GM23248 (cell line): ENCODE data around the gene ALDH16A1. TPM values are rescaled to one million over a fixed set of nuclear protein-coding genes. Genes with fewer than 3 reads are reported as not detected.
A peak's percentile ranks its signal among the peaks of the same experiment; 100 is the strongest.
"Not testable (repeated sequence)": the region's sequence is repeated elsewhere in the genome, so short reads cannot be mapped to it uniquely, and the experiment has no call there.

ENCODE experiments used
- DNase-seq: peaks from one replicate; pipeline ENCODE4 v3.0.0-alpha.2; 2015
- H2AFZ ChIP-seq: fragments of 200-600 bp; sonication (generic); 2 replicates; pipeline ENCODE4 v1.6.1; 2016; ENCODE audit warnings: antibody characterized with exemption
- H3F3A ChIP-seq: fragments of 200-600 bp; sonication (generic); 2 replicates; pipeline ENCODE4 v1.6.1; 2016; ENCODE audit warnings: mild to moderate bottlenecking, antibody characterized with exemption, mixed run types; ENCODE audit not compliant: insufficient read depth
- H3K27ac ChIP-seq: fragments of 200-600 bp; sonication (generic); 2 replicates; pipeline ENCODE4 v1.5.1; 2016; ENCODE audit warnings: mild to moderate bottlenecking
- H3K27me3 ChIP-seq: fragments of 200-600 bp; sonication (generic); replicated peaks from 2 replicates; pipeline ENCODE4 v1.6.1; 2016; ENCODE audit warnings: mild to moderate bottlenecking; ENCODE audit not compliant: insufficient read depth
- H3K36me3 ChIP-seq: fragments of 200-600 bp; sonication (generic); 2 replicates; pipeline ENCODE4 v1.6.1; 2016; ENCODE audit warnings: low read depth, mild to moderate bottlenecking
- H3K4me1 ChIP-seq: fragments of 200-600 bp; sonication (generic); 2 replicates; pipeline ENCODE4 v1.6.1; 2016; ENCODE audit warnings: mild to moderate bottlenecking; ENCODE audit not compliant: insufficient read depth
- H3K4me2 ChIP-seq: fragments of 200-600 bp; sonication (generic); one replicate; pipeline ENCODE4 v1.6.1; 2016; ENCODE audit warnings: mild to moderate bottlenecking; ENCODE audit not compliant: unreplicated experiment
- H3K4me3 ChIP-seq: fragments of 200-600 bp; sonication (generic); 2 replicates; pipeline ENCODE4 v1.5.1; 2016; ENCODE audit warnings: mild to moderate bottlenecking
- H3K79me2 ChIP-seq: fragments of 200-600 bp; sonication (generic); 2 replicates; pipeline ENCODE4 v1.6.1; 2016; ENCODE audit warnings: mild to moderate bottlenecking; ENCODE audit not compliant: insufficient read depth
- H3K9ac ChIP-seq: fragments of 200-600 bp; sonication (generic); 2 replicates; pipeline ENCODE4 v1.6.1; 2016; ENCODE audit warnings: mild to moderate bottlenecking
- H3K9me2 ChIP-seq: fragments of 200-600 bp; sonication (generic); 2 replicates; pipeline ENCODE4 v1.6.1; 2016; ENCODE audit warnings: mixed run types, mild to moderate bottlenecking, moderate library complexity; ENCODE audit not compliant: insufficient read depth
- H3K9me3 ChIP-seq: fragments of 200-600 bp; sonication (generic); one replicate; pipeline ENCODE4 v1.6.1; 2017; ENCODE audit warnings: low read depth
- H4K20me1 ChIP-seq: fragments of 200-600 bp; sonication (generic); 2 replicates; pipeline ENCODE4 v1.6.0; 2016; ENCODE audit not compliant: insufficient read depth
- EZH2 ChIP-seq: fragments of 200-600 bp; sonication (generic); IDR thresholded peaks from 2 replicates; pipeline ENCODE4 v1.6.1; 2018; ENCODE audit warnings: antibody characterized with exemption, mild to moderate bottlenecking; ENCODE audit not compliant: insufficient read depth, poor library complexity, severe bottlenecking
- EZH2phosphoT487 ChIP-seq: fragments of 200-600 bp; sonication (generic); IDR thresholded peaks from 2 replicates; pipeline ENCODE4 v1.6.1; 2018; ENCODE audit warnings: antibody characterized with exemption, moderate library complexity, mild to moderate bottlenecking, low read depth; ENCODE audit not compliant: insufficient read depth
- WGBS, 2 experiments: methylation state at CpG; one replicate each; pipeline ENCODE4 v1.1.6; 2015 to 2017; ENCODE audit warnings: low lambda C conversion rate in 2 of 2, low coverage in 1 of 2; ENCODE audit errors: missing lambda C conversion rate in 2 of 2; 5-methylcytosine and 5-hydroxymethylcytosine counted together
- in situ Hi-C: fragments of 300-500 bp; cut with MboI; formaldehyde crosslinking; loops from 2 replicates; pipeline ENCODE4 v1.15.0; 2020
- polyA plus RNA-seq: library from polyadenylated mRNA; unstranded; fragments of >200 nt; fragmentation: Nextera tagmentation; extraction: Ambion mirVana; gene quantifications from 2 replicates; pipeline ENCODE4 v1.2.1, GENCODE V29; 2016
- total RNA-seq: library from RNA; depleted of rRNA; stranded (reverse); fragments of >200 nt; shearing (Covaris generic); gene quantifications from 2 replicates; pipeline ENCODE4 v1.2.3, GENCODE V29; 2014

ALDH16A1 gene
- total and polyA plus RNA-seq, 2 experiments from 2014 or later = 9.4 to 30.4 TPM

GRCh38 chr19:49453757-49454240 lies 774 bp downstream of the ALDH16A1 start:
- H4K20me1 ChIP-seq = no peaks in the 10 kb centered on the region
- no peaks in the 10 kb centered on the region for H3K9me2 ChIP-seq
- H3F3A ChIP-seq = peaks cover 34% of the 10 kb centered on the region
- H3K36me3 ChIP-seq = no peaks in the 10 kb centered on the region
- H3K9me3 ChIP-seq = no peaks in the 10 kb centered on the region
- H3K4me1 ChIP-seq = peaks cover 28% of the 10 kb centered on the region
- TF ChIP-seq EZH2phosphoT487 (no peak), EZH2 (no peak)
- H3K27ac ChIP-seq = peak overlapping the region; percentile 97
- no peaks in the 10 kb centered on the region for H3K27me3 ChIP-seq
- in situ Hi-C loops = no loop called here
- H3K4me2 ChIP-seq = peak overlapping the region; percentile 97
- WGBS, 2 experiments = 6 to 20% methylated on average over 10 of the region's 10 CpGs
- peak overlapping the region; percentile 67 for H2AFZ ChIP-seq
- peak overlapping the region; percentile 97 for H3K9ac ChIP-seq
- peak overlapping the region; percentile 96 for H3K4me3 ChIP-seq
- H3K79me2 ChIP-seq = peaks cover 33% of the 10 kb centered on the region
- DNase-seq = no peak

DNA sequence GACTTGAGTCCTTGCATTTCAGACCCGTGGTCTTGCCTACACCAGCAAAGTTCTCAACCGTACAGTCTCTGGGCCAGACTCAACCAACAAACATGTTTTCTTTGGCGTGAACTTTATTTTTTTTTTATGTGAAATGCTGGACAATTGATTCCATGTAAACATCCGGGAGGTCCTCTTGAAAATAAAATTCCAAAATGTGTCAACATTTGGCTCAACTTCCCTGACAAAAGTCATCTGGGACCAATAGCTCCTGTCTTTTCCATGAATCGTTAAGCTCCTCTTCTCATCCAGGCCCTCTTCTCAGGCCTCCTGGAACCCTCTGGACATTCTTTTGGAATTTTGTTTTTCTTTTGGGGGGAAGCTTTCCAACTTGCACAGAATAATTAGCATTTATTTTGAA lies 2.7 kb downstream of the ALDH16A1 start:
- H3K4me2 ChIP-seq = no peak overlapping the region

DNA sequence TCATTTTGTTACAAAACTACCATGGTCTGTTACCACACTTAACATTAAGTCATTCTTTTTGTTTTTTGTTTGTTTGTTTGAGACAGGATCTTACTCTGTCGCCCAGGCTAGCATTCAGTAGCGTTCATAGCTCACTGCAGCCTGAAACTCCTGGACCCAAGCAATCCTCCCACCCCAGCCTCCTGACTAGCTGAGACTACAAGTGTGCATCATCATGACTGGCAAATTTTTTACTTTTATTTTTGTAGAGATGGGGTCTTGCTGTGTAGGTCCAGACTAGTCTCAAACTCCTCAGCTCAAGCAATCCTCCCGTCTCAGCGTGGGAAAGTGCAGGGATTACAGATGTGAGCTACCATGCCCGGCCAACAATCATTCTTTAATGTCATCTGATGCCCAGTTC lies 3.3 kb downstream of the ALDH16A1 start:
- H3K4me2 ChIP-seq = no peak overlapping the region
- H3K4me3 ChIP-seq = no peak overlapping the region
- H3K27ac ChIP-seq = peak overlapping the region; percentile 74
- no peaks in the 10 kb centered on the region for H3K36me3 ChIP-seq
- H3K27me3 ChIP-seq = no peaks in the 10 kb centered on the region
- no peaks in the 10 kb centered on the region for H3K9me3 ChIP-seq
- no peaks in the 10 kb centered on the region for H4K20me1 ChIP-seq
- peaks cover 20% of the 10 kb centered on the region for H3K79me2 ChIP-seq
- WGBS, 2 experiments = 32 to 40% methylated on average over 5 of the region's 5 CpGs
- H3K4me1 ChIP-seq = peaks cover 28% of the 10 kb centered on the region
- peak; percentile 52 for DNase-seq
- peaks cover 34% of the 10 kb centered on the region for H3F3A ChIP-seq
- H2AFZ ChIP-seq = peak overlapping the region; percentile 18
- TF ChIP-seq EZH2phosphoT487 (no peak), EZH2 (no peak)
- H3K9ac ChIP-seq = peak overlapping the region; percentile 59
- in situ Hi-C loops = no loop called here
- H3K9me2 ChIP-seq = no peaks in the 10 kb centered on the region

More for the DNA sequence above, 2.7 kb downstream of the ALDH16A1 start:
- Histone ChIP-seq H3K79me2 (peaks cover 26% of the 10 kb centered on the region), H4K20me1 (no peaks in the 10 kb centered on the region), H3K9ac (peak overlapping the region; percentile 59), H3K9me3 (no peaks in the 10 kb centered on the region), H3F3A (peaks cover 34% of the 10 kb centered on the region), H3K36me3 (no peaks in the 10 kb centered on the region), H3K9me2 (no peaks in the 10 kb centered on the region), H3K27me3 (no peaks in the 10 kb centered on the region), H3K27ac (peak overlapping the region; percentile 74), H2AFZ (peak overlapping the region; percentile 18), H3K4me3 (no peak overlapping the region), H3K4me1 (peaks cover 28% of the 10 kb centered on the region)
- DNase-seq = peak; percentile 49
- in situ Hi-C loops = no loop called here
- WGBS, 2 experiments = 12 to 13% methylated on average over 5 of the region's 5 CpGs
- TF ChIP-seq EZH2phosphoT487 = no peak
- no peak for TF ChIP-seq EZH2

DNA sequence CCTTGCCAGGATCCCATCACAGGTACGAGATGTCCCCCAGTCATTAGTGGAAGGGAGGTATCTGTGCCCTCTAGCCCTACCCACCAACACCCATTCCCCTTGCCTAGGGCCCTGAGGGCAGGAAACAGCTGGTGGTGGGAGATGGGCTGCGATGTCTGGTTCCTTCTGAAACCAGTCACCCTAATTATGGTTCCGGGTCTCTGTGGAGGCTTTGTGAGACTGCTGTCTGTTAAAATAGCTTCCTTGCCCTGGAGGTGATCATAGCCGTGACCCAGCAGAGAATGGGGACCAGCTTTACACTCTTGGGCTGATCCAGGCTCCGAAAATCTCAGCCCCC lies 5.5 kb downstream of the ALDH16A1 start:
- Histone ChIP-seq H3K79me2 (peaks cover 17% of the 10 kb centered on the region), H3K9ac (peak overlapping the region; percentile 64), H3F3A (peaks cover 24% of the 10 kb centered on the region), H3K9me2 (no peaks in the 10 kb centered on the region), H3K9me3 (no peaks in the 10 kb centered on the region), H3K4me3 (no peak overlapping the region), H2AFZ (peak overlapping the region; percentile 25), H3K4me2 (no peak overlapping the region), H3K36me3 (no peaks in the 10 kb centered on the region), H4K20me1 (no peaks in the 10 kb centered on the region), H3K27me3 (no peaks in the 10 kb centered on the region), H3K27ac (peak overlapping the region; percentile 77), H3K4me1 (peaks cover 28% of the 10 kb centered on the region)
- DNase-seq = no peak
- 83 to 88% methylated on average over 5 of the region's 5 CpGs for WGBS, 2 experiments
- TF ChIP-seq EZH2phosphoT487 = no peak
- in situ Hi-C loops = no loop called here

GRCh38 chr19:49459388-49459787 lies 6.4 kb downstream of the ALDH16A1 start:
- Histone ChIP-seq H3K27ac (no peak overlapping the region), H3K9ac (no peak overlapping the region), H3K4me1 (peaks cover 23% of the 10 kb centered on the region), H3K4me3 (no peak overlapping the region), H4K20me1 (no peaks in the 10 kb centered on the region), H3F3A (peaks cover 21% of the 10 kb centered on the region), H2AFZ (no peak overlapping the region), H3K9me3 (no peaks in the 10 kb centered on the region), H3K79me2 (peaks cover 9% of the 10 kb centered on the region), H3K9me2 (no peaks in the 10 kb centered on the region), H3K27me3 (no peaks in the 10 kb centered on the region), H3K36me3 (no peaks in the 10 kb centered on the region), H3K4me2 (no peak overlapping the region)
- TF ChIP-seq EZH2 (no peak), EZH2phosphoT487 (no peak)
- 88 to 93% methylated on average over 12 of the region's 12 CpGs for WGBS, 2 experiments
- DNase-seq = no peak
- in situ Hi-C loops = no loop called here

- H3F3A ChIP-seq = peaks cover 13% of the 10 kb centered on the region
- H3K27me3 ChIP-seq, DNase-seq, H2AFZ ChIP-seq, H3K4me2 ChIP-seq, H3K9me3 ChIP-seq, H3K79me2 ChIP-seq, H3K27ac ChIP-seq, H4K20me1 ChIP-seq, H3K9ac ChIP-seq, H3K9me2 ChIP-seq, H3K4me3 ChIP-seq, H3K36me3 ChIP-seq, in situ Hi-C loops: not testable (repeated sequence)
- peaks cover 14% of the 10 kb centered on the region; the same call in 1 of the 2 replicates for H3K4me1 ChIP-seq
- 0% methylated on average over 1 of the region's 1 CpG; no CpG with 5 or more reads in 1 of the 2 experiments for WGBS, 2 experiments
Measured at GRCh38 chr19:49461130-49461529, 8.1 kb downstream of the ALDH16A1 start.
